Smooth muscle cell (in vitro differentiated cells): ENCODE results near the gene PHRF1. TPM values are rescaled to one million over a fixed set of nuclear protein-coding genes. Genes with fewer than 3 reads are reported as not detected.

Source experiments
- DNase-seq: peaks from one replicate; lab custom pipeline; 2025; ENCODE audit not compliant: unreplicated experiment; lab: John Stamatoyannopoulos, UW
- H2AFZ ChIP-seq: fragments of 200-600 bp; sonication (generic); 2 replicates; pipeline ENCODE4 v1.6.0; 2016; ENCODE audit warnings: antibody characterized with exemption, low read depth, mild to moderate bottlenecking
- H3F3A ChIP-seq: fragments of 200-600 bp; sonication (generic); 2 replicates; pipeline ENCODE4 v1.6.0; 2017; ENCODE audit warnings: antibody characterized with exemption, low read depth
- H3K27ac ChIP-seq: fragments of 200-600 bp; sonication (generic); 2 replicates; pipeline ENCODE4 v1.5.1; 2016; ENCODE audit warnings: low read depth, mild to moderate bottlenecking
- H3K27me3 ChIP-seq: fragments of 200-600 bp; sonication (generic); 2 replicates; pipeline ENCODE4 v1.6.1; 2016; ENCODE audit warnings: low read depth, mild to moderate bottlenecking
- H3K36me3 ChIP-seq: fragments of 200-600 bp; sonication (generic); 2 replicates; pipeline ENCODE4 v1.5.1; 2016; ENCODE audit warnings: low read depth
- H3K4me1 ChIP-seq: fragments of 200-600 bp; sonication (generic); 2 replicates; pipeline ENCODE4 v1.5.1; 2016; ENCODE audit warnings: low read depth
- H3K4me2 ChIP-seq: fragments of 200-600 bp; sonication (generic); 2 replicates; pipeline ENCODE4 v1.6.0; 2016; ENCODE audit warnings: mild to moderate bottlenecking
- H3K4me3 ChIP-seq: fragments of 200-600 bp; sonication (generic); 2 replicates; pipeline ENCODE4 v1.5.1; 2016; ENCODE audit warnings: mild to moderate bottlenecking
- H3K79me2 ChIP-seq: fragments of 200-600 bp; sonication (generic); 2 replicates; pipeline ENCODE4 v1.6.0; 2016; ENCODE audit warnings: low read depth, mild to moderate bottlenecking
- H3K9ac ChIP-seq: fragments of 200-600 bp; sonication (generic); 2 replicates; pipeline ENCODE4 v1.6.0; 2016; ENCODE audit warnings: low read depth
- H3K9me3 ChIP-seq: fragments of 200-600 bp; sonication (generic); replicated peaks from 2 replicates; pipeline ENCODE4 v1.5.1; 2016; ENCODE audit warnings: low read depth
- H4K20me1 ChIP-seq: fragments of 200-600 bp; sonication (generic); 2 replicates; pipeline ENCODE4 v1.6.0; 2016; ENCODE audit warnings: low read depth
- CTCF ChIP-seq: fragments of 200-600 bp; sonication (generic); IDR thresholded peaks from 2 replicates; pipeline ENCODE4 v1.5.1; 2017; ENCODE audit warnings: borderline replicate concordance, mild to moderate bottlenecking, antibody characterized with exemption; ENCODE audit not compliant: insufficient read depth, poor library complexity, severe bottlenecking
- WGBS: methylation state at CpG from one replicate; pipeline ENCODE4 v1.1.7; 2016; ENCODE audit warnings: low lambda C conversion rate; 5-methylcytosine and 5-hydroxymethylcytosine counted together
- polyA plus RNA-seq: library from polyadenylated mRNA; unstranded; fragments of >200 nt; fragmentation: Nextera tagmentation; extraction: Ambion mirVana; gene quantifications from 2 replicates; pipeline ENCODE4 v1.2.1, GENCODE V29; 2016
- total RNA-seq: library from RNA; depleted of rRNA; stranded (reverse); fragments of >200 nt; gene quantifications from 2 replicates; pipeline ENCODE4 v1.2.3, GENCODE V29; 2014

Gene PHRF1
- total and polyA plus RNA-seq, 2 experiments from 2014 or later: 11.6 to 20.2 TPM

- DNase-seq: no peak
- Histone ChIP-seq H3K79me2 (no peaks in the 10 kb centered on the region), H3K9ac (no peak overlapping the region), H3K27ac (no peak overlapping the region), H3F3A (no peaks in the 10 kb centered on the region), H3K9me3 (no peaks in the 10 kb centered on the region), H3K4me1 (peaks cover 5% of the 10 kb centered on the region), H3K36me3 (no peaks in the 10 kb centered on the region), H3K4me2 (no peak overlapping the region), H3K27me3 (no peaks in the 10 kb centered on the region), H3K4me3 (no peak overlapping the region), H2AFZ (no peak overlapping the region), H4K20me1 (peaks cover 34% of the 10 kb centered on the region)
- WGBS: 97% methylated on average over 6 of the region's 13 CpGs
- TF ChIP-seq CTCF: no peak
Measured at GRCh38 chr11:620201-620600, 43.9 kb downstream of the PHRF1 start.

GRCh38 chr11:620935-621814 lies 44.9 kb downstream of the PHRF1 start:
- Histone ChIP-seq H3K4me2 (no peak overlapping the region), H3K27ac (no peak overlapping the region), H3F3A (no peaks in the 10 kb centered on the region), H3K4me1 (peaks cover 1% of the 10 kb centered on the region), H3K27me3 (no peaks in the 10 kb centered on the region), H3K9me3 (no peaks in the 10 kb centered on the region), H3K9ac (no peak overlapping the region), H3K79me2 (no peaks in the 10 kb centered on the region), H2AFZ (no peak overlapping the region), H3K36me3 (no peaks in the 10 kb centered on the region), H3K4me3 (no peak overlapping the region), H4K20me1 (peaks cover 40% of the 10 kb centered on the region)
- DNase-seq: no peak
- 90% methylated on average over 28 of the region's 45 CpGs for WGBS
- TF ChIP-seq CTCF: no peak

GRCh38 chr11:621838-622237 lies 45.6 kb downstream of the PHRF1 start:
- H3K4me1 ChIP-seq: no peaks in the 10 kb centered on the region
- peaks cover 45% of the 10 kb centered on the region for H4K20me1 ChIP-seq
- H3K27ac ChIP-seq: no peak overlapping the region
- H3F3A ChIP-seq: no peaks in the 10 kb centered on the region
- no peaks in the 10 kb centered on the region for H3K79me2 ChIP-seq
- H3K9me3 ChIP-seq: no peaks in the 10 kb centered on the region
- H3K27me3 ChIP-seq: no peaks in the 10 kb centered on the region
- no peaks in the 10 kb centered on the region for H3K36me3 ChIP-seq
- H2AFZ ChIP-seq: no peak overlapping the region
- no peak overlapping the region for H3K9ac ChIP-seq
- DNase-seq: no peak
- no peak for TF ChIP-seq CTCF
- 95% methylated on average over 21 of the region's 27 CpGs for WGBS
- no peak overlapping the region for H3K4me3 ChIP-seq
- H3K4me2 ChIP-seq: no peak overlapping the region
